ENCODE results near the gene GHR.

Gene GHR

DNA sequence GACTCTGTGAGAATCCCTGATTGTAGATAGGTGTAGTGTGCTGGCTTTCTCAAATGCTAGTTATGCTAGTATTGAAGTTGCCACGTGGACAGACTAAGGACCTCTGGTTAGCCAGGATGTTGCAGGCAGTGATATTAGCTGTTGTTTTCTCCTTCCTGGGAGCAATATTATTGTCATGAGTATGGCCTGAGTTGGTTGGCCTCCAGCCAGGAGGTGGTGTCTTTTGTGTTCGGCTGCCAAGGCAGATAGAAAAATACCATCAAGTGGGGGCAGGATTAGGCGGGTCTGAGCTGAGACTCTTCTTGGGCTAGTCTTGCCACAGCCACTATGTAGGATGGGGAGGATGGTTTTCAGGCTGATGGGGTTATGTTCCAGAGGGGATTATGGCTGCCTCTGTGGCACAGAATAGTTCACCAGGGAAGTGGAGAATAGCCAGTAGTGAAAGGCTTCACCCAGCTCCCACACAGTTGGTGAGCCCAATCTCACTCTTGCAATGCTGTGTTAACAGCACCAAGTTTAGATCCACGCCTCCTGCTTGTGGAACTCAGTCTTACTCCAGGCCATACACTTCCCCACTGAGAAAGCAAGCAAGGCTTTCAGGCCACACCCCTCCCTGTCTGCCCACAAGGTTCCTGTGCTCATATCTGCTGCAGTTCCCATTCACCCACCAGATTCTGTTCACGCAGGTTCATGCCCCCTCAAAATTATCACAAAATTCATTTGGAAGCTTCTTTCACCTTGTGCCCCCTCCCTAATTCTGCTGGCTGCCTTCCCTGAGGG, 31.2 kb downstream of the GHR start:
- DNase-seq (ENCODE audit: low read depth): no peak
- TF ChIP-seq, protein P1, sequence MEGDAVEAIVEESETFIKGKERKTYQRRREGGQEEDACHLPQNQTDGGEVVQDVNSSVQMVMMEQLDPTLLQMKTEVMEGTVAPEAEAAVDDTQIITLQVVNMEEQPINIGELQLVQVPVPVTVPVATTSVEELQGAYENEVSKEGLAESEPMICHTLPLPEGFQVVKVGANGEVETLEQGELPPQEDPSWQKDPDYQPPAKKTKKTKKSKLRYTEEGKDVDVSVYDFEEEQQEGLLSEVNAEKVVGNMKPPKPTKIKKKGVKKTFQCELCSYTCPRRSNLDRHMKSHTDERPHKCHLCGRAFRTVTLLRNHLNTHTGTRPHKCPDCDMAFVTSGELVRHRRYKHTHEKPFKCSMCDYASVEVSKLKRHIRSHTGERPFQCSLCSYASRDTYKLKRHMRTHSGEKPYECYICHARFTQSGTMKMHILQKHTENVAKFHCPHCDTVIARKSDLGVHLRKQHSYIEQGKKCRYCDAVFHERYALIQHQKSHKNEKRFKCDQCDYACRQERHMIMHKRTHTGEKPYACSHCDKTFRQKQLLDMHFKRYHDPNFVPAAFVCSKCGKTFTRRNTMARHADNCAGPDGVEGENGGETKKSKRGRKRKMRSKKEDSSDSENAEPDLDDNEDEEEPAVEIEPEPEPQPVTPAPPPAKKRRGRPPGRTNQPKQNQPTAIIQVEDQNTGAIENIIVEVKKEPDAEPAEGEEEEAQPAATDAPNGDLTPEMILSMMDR (conservative IDR thresholded peaks at IDR 0.05; ENCODE audit: low read depth, low read length): no peak
- no peak overlapping the region for H3K4me3 ChIP-seq (ENCODE audit: low read depth, low read length)

DNA sequence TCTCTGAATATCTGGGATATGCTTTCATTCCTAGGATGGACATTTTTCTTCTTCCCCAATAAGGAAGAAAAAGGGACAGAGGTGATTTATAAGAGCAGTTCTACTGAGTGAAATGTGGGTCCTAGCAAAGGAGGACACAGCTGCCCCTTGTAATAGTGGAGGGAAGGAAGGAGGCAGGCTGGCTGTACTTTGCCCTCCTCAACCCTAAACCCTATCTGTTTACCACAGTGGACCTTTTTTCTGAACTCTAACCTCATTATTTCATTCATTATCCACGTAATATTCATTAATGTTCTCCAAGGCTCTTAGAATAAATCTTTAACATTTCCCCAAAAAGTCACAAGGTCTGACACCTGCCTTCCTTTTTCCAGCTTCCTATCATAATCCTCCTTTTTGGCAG, 37.8 kb downstream of the GHR start:
- TF ChIP-seq, protein P1 (conservative IDR thresholded peaks at IDR 0.05; ENCODE audit: low read depth, low read length): no peak
- DNase-seq (ENCODE audit: low read depth): no peak
- H3K4me3 ChIP-seq (ENCODE audit: low read depth, low read length): no peak overlapping the region

DNA sequence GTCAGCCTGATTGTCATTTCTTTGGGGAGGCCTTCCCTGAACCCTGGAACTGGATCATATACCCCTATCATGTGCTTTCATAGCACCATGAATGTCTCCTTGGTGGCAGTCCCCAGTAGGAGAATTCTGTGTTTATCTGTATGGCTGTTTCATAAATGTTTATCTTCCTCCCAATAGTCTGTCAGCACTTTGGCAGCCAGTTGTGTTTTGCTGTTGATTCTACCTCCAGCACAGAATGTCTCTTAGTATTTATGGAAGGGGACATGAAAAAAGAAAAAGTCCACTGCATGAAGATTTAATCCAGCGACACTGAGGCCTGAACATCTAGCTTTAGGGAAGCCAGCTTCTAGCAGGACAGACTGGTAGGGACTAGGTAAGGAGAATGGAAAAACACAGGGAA, 38.3 kb downstream of the GHR start:
- TF ChIP-seq, protein P1 (conservative IDR thresholded peaks at IDR 0.05; ENCODE audit: low read depth, low read length): no peak
- no peak for DNase-seq (ENCODE audit: low read depth)
- H3K4me3 ChIP-seq (ENCODE audit: low read depth, low read length): no peak overlapping the region

DNA sequence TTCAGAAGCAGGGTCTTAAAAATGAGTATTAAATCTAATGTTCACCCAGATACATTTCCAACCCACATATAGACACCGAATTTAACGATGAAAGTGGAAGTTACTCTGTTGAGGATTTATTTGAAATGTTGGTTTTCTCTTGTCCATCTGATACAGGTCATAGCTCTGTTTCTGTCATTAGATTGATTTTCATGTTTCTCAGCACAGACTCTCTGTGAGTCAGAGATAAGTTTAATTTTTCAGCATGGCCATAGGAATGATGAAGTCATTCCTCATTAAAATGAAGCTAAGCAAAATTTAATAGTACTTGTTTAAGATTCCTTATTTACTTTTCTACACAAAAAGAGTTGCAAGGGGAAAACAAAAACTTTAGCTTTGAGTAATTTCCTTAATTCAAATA, 38.8 kb downstream of the GHR start:
- no peak overlapping the region for H3K4me3 ChIP-seq (ENCODE audit: low read depth, low read length)
- no peak for DNase-seq (ENCODE audit: low read depth)
- TF ChIP-seq, protein P1 (conservative IDR thresholded peaks at IDR 0.05; ENCODE audit: low read depth, low read length): no peak

DNA sequence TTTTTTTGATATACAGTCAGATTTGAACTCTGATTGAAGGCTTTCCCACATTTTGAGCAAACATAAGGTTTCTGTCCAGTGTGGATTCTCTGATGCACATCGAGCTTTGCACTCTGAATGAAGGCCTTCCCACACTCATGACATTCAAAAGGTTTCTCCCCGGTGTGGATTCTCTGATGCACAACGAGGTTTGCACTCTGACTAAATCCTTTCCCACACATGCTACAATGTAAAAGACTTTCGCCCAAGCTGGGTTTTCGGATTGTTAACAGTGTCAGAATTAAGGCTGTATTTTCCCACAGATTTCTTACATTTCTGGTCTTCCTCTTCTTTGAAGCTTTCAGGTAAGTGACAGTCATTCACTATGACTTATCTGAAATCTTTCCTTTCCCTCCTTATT, 44.3 kb downstream of the GHR start:
- H3K4me3 ChIP-seq (ENCODE audit: low read depth, low read length): no peak overlapping the region
- TF ChIP-seq, protein P1 (conservative IDR thresholded peaks at IDR 0.05; ENCODE audit: low read depth, low read length): no peak
- no peak for DNase-seq (ENCODE audit: low read depth)

DNA sequence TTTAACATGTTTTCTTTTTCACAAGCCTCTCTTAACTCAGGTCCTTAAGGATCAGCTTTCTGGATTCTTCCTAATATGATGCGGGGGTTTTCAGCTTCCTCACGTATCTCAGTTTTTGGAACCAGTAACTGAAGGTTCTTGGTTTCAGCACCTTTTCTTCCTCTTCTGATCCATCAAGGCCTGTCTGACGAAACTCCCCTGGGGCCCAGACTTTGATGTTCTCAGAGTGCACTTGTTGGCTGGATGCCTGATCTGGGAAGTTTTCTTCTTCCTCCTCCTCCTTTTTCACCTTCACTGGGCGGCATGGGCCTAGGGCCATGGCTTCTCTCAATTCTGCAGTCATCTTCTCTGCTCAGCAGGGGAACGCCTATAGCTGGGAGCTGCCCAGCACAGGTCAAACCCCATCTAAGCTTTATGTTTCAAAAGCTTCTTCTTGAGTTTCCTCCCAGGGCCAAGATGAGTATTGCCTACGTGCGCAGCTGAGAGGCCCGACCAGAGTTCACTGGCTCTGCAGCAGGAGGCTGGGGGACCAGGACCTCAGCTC, 44.8 kb downstream of the GHR start:
- TF ChIP-seq, protein P1 (conservative IDR thresholded peaks at IDR 0.05; ENCODE audit: low read depth, low read length): no peak
- DNase-seq (ENCODE audit: low read depth): no peak
- H3K4me3 ChIP-seq (ENCODE audit: low read depth, low read length): no peak overlapping the region

All from choroid plexus epithelial cell (primary cell).